B cell (primary cell): ENCODE measurements around the gene ICOS. TPM values are rescaled to one million over a fixed set of nuclear protein-coding genes. Genes with fewer than 3 reads are reported as not detected.

ENCODE experiments used
- ATAC-seq: fragments of 200-7000 bp; cut with Tn5 transposase; one replicate; pipeline ENCODE4 v1.10.0; 2021; ENCODE audit warnings: low read depth, mild to moderate bottlenecking, moderate number of reproducible peaks, moderate library complexity
- CTCF ChIA-PET: fragments of 350-600 bp; sonication (Branson Sonifier 250); formaldehyde crosslinking; loops from one replicate; lab custom pipeline; 2021; ENCODE audit warnings: antibody characterized with exemption, inconsistent platforms; lab: Charles Lee
- POLR2A ChIA-PET: fragments of 350-600 bp; sonication (Branson Sonifier 250); formaldehyde crosslinking; loops from one replicate; lab custom pipeline; 2021; ENCODE audit warnings: antibody characterized with exemption; lab: Charles Lee
- DNase-seq: peaks from one replicate; pipeline ENCODE4 v3.0.0; 2013
- H2AFZ ChIP-seq: 2 replicates; pipeline ENCODE4 v1.6.1; 2012; ENCODE audit warnings: mild to moderate bottlenecking, low read depth, low read length; ENCODE audit not compliant: insufficient read depth, poor library complexity, severe bottlenecking
- H3K27ac ChIP-seq, 2 donors: 1 replicate in 1 of 2; 2 replicates in 1 of 2; pipeline ENCODE4 v1.5.1; 2012 to 2013; ENCODE audit warnings: low read length in 2 of 2, mild to moderate bottlenecking in 2 of 2, moderate library complexity in 1 of 2
- H3K27me3 ChIP-seq, 4 experiments: fragments of 200-600 bp in 1 of 4; sonication (generic) in 1 of 4; replicated peaks in 1 of 4; 1 replicate in 2 of 4; 2 replicates in 2 of 4; pipeline versions ENCODE4 v1.6.1 to v1.7.0; 2013 to 2016; ENCODE audit warnings: low read length in 3 of 4, mild to moderate bottlenecking in 2 of 4, mixed read lengths in 1 of 4, moderate library complexity in 1 of 4; ENCODE audit not compliant: insufficient read depth in 4 of 4, control insufficient read depth in 3 of 4; ENCODE audit errors: control extremely low read depth in 1 of 4
- H3K36me3 ChIP-seq, 2 experiments: replicated peaks in 1 of 2; 1 replicate in 1 of 2; 2 replicates in 1 of 2; pipeline versions ENCODE4 v1.6.1 to v1.7.1; 2013; ENCODE audit warnings: low read length in 1 of 2; ENCODE audit not compliant: insufficient read depth in 2 of 2, control insufficient read depth in 1 of 2; ENCODE audit errors: control extremely low read depth in 1 of 2, extremely low read depth in 1 of 2
- H3K4me1 ChIP-seq, 2 donors: fragments of 200-600 bp in 1 of 2; sonication (generic) in 1 of 2; 1 replicate in 1 of 2; 2 replicates in 1 of 2; pipeline versions ENCODE4 v1.5.1 to v1.6.1; 2013 to 2017; ENCODE audit warnings: low read length in 2 of 2; ENCODE audit not compliant: control insufficient read depth in 2 of 2, insufficient read depth in 2 of 2
- H3K4me2 ChIP-seq: replicated peaks from 2 replicates; pipeline ENCODE3; 2012; ENCODE audit warnings: mild to moderate bottlenecking, low read depth, low read length; ENCODE audit not compliant: poor library complexity, severe bottlenecking
- H3K4me3 ChIP-seq, 5 experiments: fragments of 200-600 bp in 1 of 5; sonication (generic) in 1 of 5; 1 replicate in 3 of 5; 2 replicates in 2 of 5; pipeline versions ENCODE4 v1.5.1 to v1.7.0; 2011 to 2016; ENCODE audit warnings: low read length in 4 of 5, mild to moderate bottlenecking in 4 of 5, low read depth in 2 of 5, control low read depth in 1 of 5, moderate library complexity in 1 of 5; ENCODE audit not compliant: insufficient read depth in 1 of 5; ENCODE audit errors: control extremely low read depth in 1 of 5, extremely low read depth in 1 of 5
- H3K79me2 ChIP-seq: fragments of 200-600 bp; sonication (generic); one replicate; pipeline ENCODE4 v1.6.0; 2016; ENCODE audit warnings: low read length; ENCODE audit not compliant: control insufficient read depth, insufficient read depth
- H3K9ac ChIP-seq: fragments of 200-600 bp; sonication (generic); 2 replicates; pipeline ENCODE4 v1.6.1; 2017; ENCODE audit warnings: mild to moderate bottlenecking, low read length, moderate library complexity
- H3K9me3 ChIP-seq, 3 donors: one replicate each; pipeline versions ENCODE4 v1.6.1 to v1.7.1; 2013; ENCODE audit warnings: low read length in 2 of 3; ENCODE audit not compliant: control insufficient read depth in 2 of 3, insufficient read depth in 1 of 3; ENCODE audit errors: control extremely low read depth in 1 of 3
- H4K20me1 ChIP-seq: 2 replicates; pipeline ENCODE4 v1.6.0; 2012; ENCODE audit warnings: mild to moderate bottlenecking, low read length; ENCODE audit not compliant: insufficient read depth, control insufficient read depth, poor library complexity, severe bottlenecking
- H3K27ac Mint-ChIP-seq: one replicate; pipeline ENCODE4 v1.8.0; 2021; ENCODE audit warnings: mixed read lengths
- H3K27me3 Mint-ChIP-seq: one replicate; pipeline ENCODE4 v1.8.0; 2021; ENCODE audit warnings: mixed read lengths
- H3K4me1 Mint-ChIP-seq: one replicate; pipeline ENCODE4 v1.8.0; 2021; ENCODE audit warnings: mixed read lengths
- H3K4me3 Mint-ChIP-seq: one replicate; pipeline ENCODE4 v1.8.0; 2021; ENCODE audit warnings: mixed read lengths
- H3K9me3 Mint-ChIP-seq: one replicate; pipeline ENCODE4 v1.8.0; 2022; ENCODE audit warnings: mixed read lengths; ENCODE audit not compliant: insufficient read depth
- CTCF ChIP-seq: fragments of 200-600 bp; IDR thresholded peaks from one replicate; pipeline ENCODE4 v1.8.0; 2022; ENCODE audit warnings: antibody characterized with exemption, mild to moderate bottlenecking
- EZH2 ChIP-seq: IDR thresholded peaks from 2 replicates; pipeline ENCODE4 v1.6.1; 2012; ENCODE audit warnings: borderline replicate concordance, low read depth, mild to moderate bottlenecking, moderate library complexity, low read length; ENCODE audit not compliant: insufficient read depth, poor library complexity, severe bottlenecking
- WGBS: methylation state at CpG from one replicate; pipeline ENCODE4 v1.1.5; 2013; ENCODE audit warnings: missing lambda C conversion rate; ENCODE audit not compliant: insufficient coverage; 5-methylcytosine and 5-hydroxymethylcytosine counted together
- intact Hi-C: fragments of 100-400 bp; cut with micrococcal nuclease; formaldehyde crosslinking; loops from one replicate; pipeline ENCODE4 v1.10.0; 2022
- polyA plus RNA-seq: library from polyadenylated mRNA; depleted of rRNA; stranded (reverse); fragments of >200 nt; gene quantifications from 2 replicates; pipeline ENCODE4 v1.2.3, GENCODE V29; 2012
- total RNA-seq, 2 donors: library from RNA; stranded (reverse); fragments of 120-200 nt in 1 of 2; gene quantifications; 1 replicate in 1 of 2; 2 replicates in 1 of 2; pipeline versions ENCODE4 v1.2.3 to v1.2.4, GENCODE V29; 2013 to 2022

Gene ICOS
- total and polyA plus RNA-seq, 2 donors (not counting 1 experiment from before 2014, with no cell fraction given): 0.21 TPM; not detected in 1

GRCh38 chr2:203905656-203906055 lies 30.9 kb upstream of the ICOS start:
- Histone ChIP-seq H3K4me3 (no peak overlapping the region), H3K9me3 (peaks cover 3 to 20% (median 8%) of the 10 kb centered on the region in 3 donors), H2AFZ (no peak overlapping the region), H3K79me2 (no peaks in the 10 kb centered on the region), H3K27me3 (no peaks in the 10 kb centered on the region), H4K20me1 (no peaks in the 10 kb centered on the region), H3K36me3 (no peaks in the 10 kb centered on the region), H3K27ac (no peak overlapping the region), H3K9ac (no peak overlapping the region), H3K4me1 (peaks cover 8% of the 10 kb centered on the region in 2 donors), H3K4me2 (no peak overlapping the region)
- DNase-seq (no peak), ATAC-seq (no peak)
- ChIA-PET POLR2A (no interaction called here), CTCF (no interaction called here)
- peaks cover 9% of the 10 kb centered on the region for H3K27me3 Mint-ChIP-seq
- no peak overlapping the region for H3K4me3 Mint-ChIP-seq
- TF ChIP-seq EZH2 (no peak), CTCF (no peak)
- H3K9me3 Mint-ChIP-seq: peaks cover 12% of the 10 kb centered on the region
- no peak overlapping the region for H3K27ac Mint-ChIP-seq
- intact Hi-C loops: no loop called here
- peaks cover 10% of the 10 kb centered on the region for H3K4me1 Mint-ChIP-seq

DNA sequence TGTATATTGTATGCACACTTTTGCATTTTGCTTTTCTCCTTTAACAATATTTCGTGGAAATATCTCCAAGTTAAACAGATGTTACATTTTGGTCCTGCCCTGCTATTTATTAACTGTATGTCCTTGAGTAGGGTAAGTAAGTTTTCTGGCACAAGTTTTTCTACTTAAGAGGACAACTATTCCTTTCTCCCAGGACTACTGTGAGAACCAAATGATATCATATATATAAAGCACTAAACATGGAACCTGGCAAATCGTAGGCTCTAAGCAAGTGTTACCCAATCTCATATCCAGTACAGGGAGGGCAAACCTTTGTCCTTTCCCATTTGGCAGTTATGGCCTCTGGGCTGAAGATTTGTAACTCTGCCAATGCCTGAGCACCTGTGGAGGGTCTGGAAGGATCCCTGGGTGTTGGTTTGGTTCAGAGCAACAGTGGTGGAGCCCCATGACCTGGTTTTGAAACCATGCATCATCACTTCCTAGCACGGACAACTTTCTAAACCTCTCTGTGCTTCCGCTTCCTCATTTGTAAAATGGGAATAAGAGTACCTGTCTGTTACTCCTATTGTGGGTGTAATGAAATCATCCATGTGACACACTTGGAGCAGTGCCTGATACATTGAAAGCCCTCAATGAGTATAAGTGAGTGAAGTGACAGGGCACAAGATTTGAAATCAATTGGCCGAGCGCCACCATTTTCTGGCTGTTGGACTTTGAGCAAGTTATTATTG lies 28.3 kb upstream of the ICOS start:
- ATAC-seq (no peak), DNase-seq (no peak)
- Mint-ChIP-seq H3K9me3 (peaks cover 3% of the 10 kb centered on the region), H3K4me3 (no peak overlapping the region), H3K4me1 (peaks cover 10% of the 10 kb centered on the region), H3K27ac (no peak overlapping the region), H3K27me3 (peaks cover 11% of the 10 kb centered on the region)
- 100% methylated on average over 2 of the region's 6 CpGs for WGBS
- H3K4me2 ChIP-seq: no peak overlapping the region
- ChIA-PET CTCF (no interaction called here), POLR2A (no interaction called here)
- no peak overlapping the region for H3K9ac ChIP-seq
- peaks cover 0 to 3% (median 3%) of the 10 kb centered on the region in 3 donors for H3K9me3 ChIP-seq
- no peak overlapping the region for H3K4me3 ChIP-seq
- intact Hi-C loops: no loop called here
- no peaks in the 10 kb centered on the region for H3K36me3 ChIP-seq
- no peaks in the 10 kb centered on the region for H4K20me1 ChIP-seq
- H3K27me3 ChIP-seq: no peaks in the 10 kb centered on the region
- no peak overlapping the region for H3K27ac ChIP-seq
- peaks cover 8% of the 10 kb centered on the region in 2 donors for H3K4me1 ChIP-seq
- H3K79me2 ChIP-seq: no peaks in the 10 kb centered on the region
- no peak overlapping the region for H2AFZ ChIP-seq
- no peak for TF ChIP-seq CTCF
- TF ChIP-seq EZH2: no peak
